ENCODE measurements around the gene WDFY2.

GRCh38 chr13:51769455-51770127, 185.3 kb downstream of the WDFY2 start:
- TF ChIP-seq CTCF (IDR thresholded peaks at IDR 0.05) (no peak), POLR2A (IDR thresholded peaks at IDR 0.05) (no peak)
